ENCODE measurements around the gene TASP1. TPM values are rescaled to one million over a fixed set of nuclear protein-coding genes. Genes with fewer than 3 reads are reported as not detected.
"Not testable (repeated sequence)": the region's sequence is repeated elsewhere in the genome, so short reads cannot be mapped to it uniquely, and the experiment has no call there.

TASP1 gene
- total and polyA plus RNA-seq, 3 experiments from 2014 or later = 11.8 to 14.4 (median 13.5) TPM

- Mint-ChIP-seq H3K4me3 (no peak overlapping the region), H3K27me3 (peaks cover 0 to 3% of the 10 kb centered on the region in 2 donors), H3K27ac (no peak overlapping the region), H3K9me3 (peaks cover 48 to 56% (median 54%) of the 10 kb centered on the region in 5 donors), H3K36me3 (peaks cover 0 to 10% (median 6%) of the 10 kb centered on the region in 3 donors), H3K4me1 (no peaks in the 10 kb centered on the region)
- Histone ChIP-seq H3K27me3 (ENCODE audit: insufficient read depth, low read length, poor library complexity, severe bottlenecking) (no peaks in the 10 kb centered on the region), H3K4me3 (ENCODE audit: low read length) (no peak overlapping the region), H3K4me1 (ENCODE audit: insufficient read depth, low read length) (no peaks in the 10 kb centered on the region), H3K36me3 (ENCODE audit: insufficient read depth, low read length) (no peaks in the 10 kb centered on the region), H3K27ac (ENCODE audit: low read depth, low read length) (no peak overlapping the region), H3K9me3 (ENCODE audit: low read length) (no peaks in the 10 kb centered on the region)
- no peak for DNase-seq
- ChIA-PET CTCF (no interaction called here), POLR2A (no interaction called here)
Measured at GRCh38 chr20:13373400-13373799, 265.3 kb downstream of the TASP1 start.

GRCh38 chr20:13364278-13365170, 274.2 kb downstream of the TASP1 start:
- Histone ChIP-seq H3K27ac (ENCODE audit: low read depth, low read length) (no peak overlapping the region), H3K27me3 (ENCODE audit: insufficient read depth, low read length, poor library complexity, severe bottlenecking) (no peaks in the 10 kb centered on the region), H3K4me3 (ENCODE audit: low read length) (no peak overlapping the region), H3K4me1 (ENCODE audit: insufficient read depth, low read length) (no peaks in the 10 kb centered on the region), H3K36me3 (ENCODE audit: insufficient read depth, low read length) (no peaks in the 10 kb centered on the region), H3K9me3 (ENCODE audit: low read length) (no peaks in the 10 kb centered on the region)
- Mint-ChIP-seq H3K27ac (no peak overlapping the region), H3K9me3 (peaks cover 0 to 5% (median 4%) of the 10 kb centered on the region in 5 donors), H3K4me3 (no peak overlapping the region), H3K36me3 (peaks cover 0 to 3% (median 0%) of the 10 kb centered on the region in 3 donors), H3K27me3 (no peaks in the 10 kb centered on the region), H3K4me1 (no peaks in the 10 kb centered on the region)
- DNase-seq = no peak
- POLR2A ChIA-PET = no interaction called here
- CTCF ChIA-PET = no interaction called here

- ChIA-PET CTCF (no interaction called here), POLR2A (no interaction called here)
- peaks cover 0 to 3% (median 3%) of the 10 kb centered on the region in 5 donors for H3K9me3 Mint-ChIP-seq
Measured at GRCh38 chr20:13363473-13363872, 275.3 kb downstream of the TASP1 start.

DNA sequence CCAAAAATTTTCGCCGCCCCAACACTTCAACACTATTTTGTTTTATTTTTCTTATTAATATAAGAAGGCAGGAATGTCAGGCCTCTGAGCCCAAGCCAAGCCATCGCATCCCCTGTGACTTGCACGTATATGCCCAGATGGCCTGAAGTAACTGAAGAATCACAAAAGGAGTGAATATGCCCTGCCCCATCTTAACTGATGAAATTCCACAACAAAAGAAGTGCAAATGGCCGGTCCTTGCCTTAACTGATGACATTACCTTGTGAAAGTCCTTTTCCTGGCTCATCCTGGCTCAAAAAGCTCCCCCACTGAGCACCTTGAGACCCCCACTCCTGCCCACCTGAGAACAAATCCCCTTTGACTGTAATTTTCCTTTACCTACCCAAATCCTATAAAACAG, 276.6 kb downstream of the TASP1 start:
- H3K27me3 Mint-ChIP-seq; H3K4me3 Mint-ChIP-seq; H3K9me3 ChIP-seq (ENCODE audit: low read length); POLR2A ChIA-PET; H3K36me3 Mint-ChIP-seq; H3K27me3 ChIP-seq (ENCODE audit: insufficient read depth, low read length, poor library complexity, severe bottlenecking); H3K36me3 ChIP-seq (ENCODE audit: insufficient read depth, low read length); H3K4me1 Mint-ChIP-seq; H3K27ac ChIP-seq (ENCODE audit: low read depth, low read length); H3K27ac Mint-ChIP-seq; DNase-seq; CTCF ChIA-PET; H3K4me1 ChIP-seq (ENCODE audit: insufficient read depth, low read length); H3K9me3 Mint-ChIP-seq; H3K4me3 ChIP-seq (ENCODE audit: low read length): not testable (repeated sequence)

More at GRCh38 chr20:13363473-13363872, 275.3 kb downstream of the TASP1 start:
- Mint-ChIP-seq H3K4me1 (no peaks in the 10 kb centered on the region), H3K4me3 (no peak overlapping the region), H3K36me3 (peaks cover 0 to 3% (median 0%) of the 10 kb centered on the region in 3 donors), H3K27me3 (no peaks in the 10 kb centered on the region), H3K27ac (no peak overlapping the region)
- DNase-seq = no peak
- H3K27ac ChIP-seq (ENCODE audit: low read depth, low read length) = no peak overlapping the region
- no peaks in the 10 kb centered on the region for H3K27me3 ChIP-seq (ENCODE audit: insufficient read depth, low read length, poor library complexity, severe bottlenecking)
- no peak overlapping the region for H3K4me3 ChIP-seq (ENCODE audit: low read length)
- H3K9me3 ChIP-seq (ENCODE audit: low read length) = no peaks in the 10 kb centered on the region
- H3K4me1 ChIP-seq (ENCODE audit: insufficient read depth, low read length) = no peaks in the 10 kb centered on the region
- H3K36me3 ChIP-seq (ENCODE audit: insufficient read depth, low read length) = no peaks in the 10 kb centered on the region

GRCh38 chr20:13358936-13359335, 279.8 kb downstream of the TASP1 start:
- H3K4me3 ChIP-seq (ENCODE audit: low read length); H3K36me3 Mint-ChIP-seq; H3K4me1 Mint-ChIP-seq; DNase-seq; H3K4me1 ChIP-seq (ENCODE audit: insufficient read depth, low read length); H3K27ac ChIP-seq (ENCODE audit: low read depth, low read length); H3K9me3 ChIP-seq (ENCODE audit: low read length); H3K9me3 Mint-ChIP-seq; H3K27me3 Mint-ChIP-seq; H3K27me3 ChIP-seq (ENCODE audit: insufficient read depth, low read length, poor library complexity, severe bottlenecking); POLR2A ChIA-PET; H3K36me3 ChIP-seq (ENCODE audit: insufficient read depth, low read length); H3K4me3 Mint-ChIP-seq; CTCF ChIA-PET; H3K27ac Mint-ChIP-seq: not testable (repeated sequence)

GRCh38 chr20:13357782-13358181, 280.9 kb downstream of the TASP1 start:
- H3K36me3 ChIP-seq (ENCODE audit: insufficient read depth, low read length); H3K4me1 ChIP-seq (ENCODE audit: insufficient read depth, low read length); H3K4me3 Mint-ChIP-seq; H3K9me3 ChIP-seq (ENCODE audit: low read length); H3K4me3 ChIP-seq (ENCODE audit: low read length); DNase-seq; POLR2A ChIA-PET; H3K9me3 Mint-ChIP-seq; H3K27me3 Mint-ChIP-seq; H3K27ac Mint-ChIP-seq; CTCF ChIA-PET; H3K27ac ChIP-seq (ENCODE audit: low read depth, low read length); H3K27me3 ChIP-seq (ENCODE audit: insufficient read depth, low read length, poor library complexity, severe bottlenecking); H3K36me3 Mint-ChIP-seq; H3K4me1 Mint-ChIP-seq: not testable (repeated sequence)

GRCh38 chr20:13356591-13356990, 282.1 kb downstream of the TASP1 start:
- no peak overlapping the region for H3K4me3 ChIP-seq (ENCODE audit: low read length)
- no peaks in the 10 kb centered on the region for H3K27me3 ChIP-seq (ENCODE audit: insufficient read depth, low read length, poor library complexity, severe bottlenecking)
- Mint-ChIP-seq H3K9me3 (peaks cover 0 to 3% (median 0%) of the 10 kb centered on the region in 5 donors), H3K36me3 (peaks cover 0 to 1% (median 0%) of the 10 kb centered on the region in 3 donors), H3K27me3 (no peaks in the 10 kb centered on the region), H3K4me3 (no peak overlapping the region), H3K4me1 (no peaks in the 10 kb centered on the region), H3K27ac (no peak overlapping the region)
- H3K36me3 ChIP-seq (ENCODE audit: insufficient read depth, low read length) = no peaks in the 10 kb centered on the region
- POLR2A ChIA-PET = no interaction called here
- CTCF ChIA-PET = no interaction called here
- H3K27ac ChIP-seq (ENCODE audit: low read depth, low read length) = no peak overlapping the region
- no peaks in the 10 kb centered on the region for H3K4me1 ChIP-seq (ENCODE audit: insufficient read depth, low read length)
- DNase-seq = no peak
- no peaks in the 10 kb centered on the region for H3K9me3 ChIP-seq (ENCODE audit: low read length)

- no peak overlapping the region for H3K27ac ChIP-seq (ENCODE audit: low read depth, low read length)
- H3K4me1 Mint-ChIP-seq = no peaks in the 10 kb centered on the region
- no peaks in the 10 kb centered on the region for H3K36me3 ChIP-seq (ENCODE audit: insufficient read depth, low read length)
- no peak overlapping the region for H3K4me3 Mint-ChIP-seq
- peaks cover 0 to 1% (median 0%) of the 10 kb centered on the region in 3 donors for H3K36me3 Mint-ChIP-seq
- H3K27me3 Mint-ChIP-seq = no peaks in the 10 kb centered on the region
- no peaks in the 10 kb centered on the region for H3K9me3 ChIP-seq (ENCODE audit: low read length)
- POLR2A ChIA-PET = no interaction called here
- no peak for DNase-seq
- CTCF ChIA-PET = no interaction called here
- H3K4me1 ChIP-seq (ENCODE audit: insufficient read depth, low read length) = no peaks in the 10 kb centered on the region
- peaks cover 0 to under 1% (median 0%) of the 10 kb centered on the region in 5 donors for H3K9me3 Mint-ChIP-seq
- H3K27me3 ChIP-seq (ENCODE audit: insufficient read depth, low read length, poor library complexity, severe bottlenecking) = no peaks in the 10 kb centered on the region
- no peak overlapping the region for H3K27ac Mint-ChIP-seq
- no peak overlapping the region for H3K4me3 ChIP-seq (ENCODE audit: low read length)
Measured at GRCh38 chr20:13355941-13356486, 282.7 kb downstream of the TASP1 start.

All from CD8-positive, alpha-beta memory T cell (primary cell).